ENCODE results near the gene LMTK2.
A peak's percentile ranks its signal among the peaks of the same experiment; 100 is the strongest.

LMTK2 gene

DNA sequence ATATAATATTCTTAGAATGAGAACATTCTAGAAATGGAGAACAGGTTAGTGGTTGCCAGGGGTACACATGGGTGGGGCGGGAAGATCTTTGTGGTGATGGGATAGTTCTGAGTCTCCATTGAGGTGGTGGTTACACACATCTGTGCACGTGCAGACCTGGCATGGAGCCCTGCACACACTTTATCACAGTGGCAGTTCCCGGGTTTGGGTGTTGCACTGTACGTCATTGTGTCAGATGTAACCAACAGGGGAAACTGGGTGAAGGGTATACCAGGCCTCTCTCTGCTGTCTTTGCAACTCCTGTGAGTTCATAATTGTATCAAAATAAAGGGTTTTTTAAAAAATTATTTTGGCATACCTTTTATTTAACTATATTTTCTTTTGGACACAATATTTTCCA is 51.1 kb downstream of the LMTK2 start:
- DNase-seq, result no peak
- H3K9me3 ChIP-seq (ENCODE audit: severe bottlenecking), result no peaks in the 10 kb centered on the region
- H3K36me3 ChIP-seq, result peaks cover 50% of the 10 kb centered on the region
- H3K27ac ChIP-seq, result no peak overlapping the region
- no peaks in the 10 kb centered on the region for H3K27me3 ChIP-seq (ENCODE audit: insufficient read depth, low read depth, severe bottlenecking)
- TF ChIP-seq, protein P1, sequence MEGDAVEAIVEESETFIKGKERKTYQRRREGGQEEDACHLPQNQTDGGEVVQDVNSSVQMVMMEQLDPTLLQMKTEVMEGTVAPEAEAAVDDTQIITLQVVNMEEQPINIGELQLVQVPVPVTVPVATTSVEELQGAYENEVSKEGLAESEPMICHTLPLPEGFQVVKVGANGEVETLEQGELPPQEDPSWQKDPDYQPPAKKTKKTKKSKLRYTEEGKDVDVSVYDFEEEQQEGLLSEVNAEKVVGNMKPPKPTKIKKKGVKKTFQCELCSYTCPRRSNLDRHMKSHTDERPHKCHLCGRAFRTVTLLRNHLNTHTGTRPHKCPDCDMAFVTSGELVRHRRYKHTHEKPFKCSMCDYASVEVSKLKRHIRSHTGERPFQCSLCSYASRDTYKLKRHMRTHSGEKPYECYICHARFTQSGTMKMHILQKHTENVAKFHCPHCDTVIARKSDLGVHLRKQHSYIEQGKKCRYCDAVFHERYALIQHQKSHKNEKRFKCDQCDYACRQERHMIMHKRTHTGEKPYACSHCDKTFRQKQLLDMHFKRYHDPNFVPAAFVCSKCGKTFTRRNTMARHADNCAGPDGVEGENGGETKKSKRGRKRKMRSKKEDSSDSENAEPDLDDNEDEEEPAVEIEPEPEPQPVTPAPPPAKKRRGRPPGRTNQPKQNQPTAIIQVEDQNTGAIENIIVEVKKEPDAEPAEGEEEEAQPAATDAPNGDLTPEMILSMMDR (IDR thresholded peaks at IDR 0.05; ENCODE audit: low read depth, low read length), result no peak
- H3K4me3 ChIP-seq (ENCODE audit: low read depth, low read length), result no peak overlapping the region

DNA sequence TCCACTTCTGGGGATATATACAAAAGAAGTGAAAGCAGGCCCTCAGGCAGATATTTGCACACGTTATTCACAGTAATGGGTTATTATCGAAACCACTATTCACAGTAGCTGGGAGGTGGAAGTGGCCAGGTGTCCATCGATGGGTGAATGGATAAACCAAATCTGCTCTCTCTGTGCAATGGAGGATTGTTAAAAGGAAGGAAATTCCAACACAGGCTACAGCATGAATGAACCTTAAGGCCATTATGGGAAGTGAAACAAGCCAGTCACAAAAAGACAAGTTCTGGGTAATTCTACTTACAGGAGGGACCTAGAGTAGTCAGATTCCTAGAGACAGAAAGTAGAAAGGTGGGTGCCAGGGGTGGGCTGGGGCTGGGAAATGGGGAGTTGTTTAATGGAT is 56.1 kb downstream of the LMTK2 start:
- Histone ChIP-seq H3K9me3 (ENCODE audit: severe bottlenecking) (no peaks in the 10 kb centered on the region), H3K27me3 (ENCODE audit: insufficient read depth, low read depth, severe bottlenecking) (no peaks in the 10 kb centered on the region), H3K4me3 (ENCODE audit: low read depth, low read length) (no peak overlapping the region), H3K36me3 (peaks cover 16% of the 10 kb centered on the region), H3K27ac (no peak overlapping the region)
- no peak for DNase-seq
- TF ChIP-seq, protein P1 (IDR thresholded peaks at IDR 0.05; ENCODE audit: low read depth, low read length), result no peak

DNA sequence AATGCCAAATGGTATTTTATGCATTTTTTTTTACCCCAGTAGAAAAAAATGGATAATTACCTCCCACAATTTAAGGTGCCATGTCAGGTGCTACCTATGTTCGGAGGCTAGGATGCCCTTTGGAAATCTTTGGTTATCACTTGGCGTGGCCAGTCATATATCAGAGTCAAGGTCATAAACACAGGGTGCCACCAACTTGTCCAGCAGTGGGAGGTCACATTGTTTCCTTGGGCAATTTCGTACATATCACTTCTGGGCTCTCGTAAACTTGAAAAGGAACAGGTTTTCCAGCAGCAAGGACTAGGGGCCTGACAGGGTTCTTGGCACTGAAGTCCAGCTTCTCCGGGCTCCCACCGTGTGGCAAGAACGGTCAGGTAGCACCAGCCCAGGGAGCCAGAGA is 56.6 kb downstream of the LMTK2 start:
- Histone ChIP-seq H3K4me3 (ENCODE audit: low read depth, low read length) (no peak overlapping the region), H3K27me3 (ENCODE audit: insufficient read depth, low read depth, severe bottlenecking) (no peaks in the 10 kb centered on the region), H3K36me3 (peaks cover 15% of the 10 kb centered on the region), H3K27ac (no peak overlapping the region), H3K9me3 (ENCODE audit: severe bottlenecking) (no peaks in the 10 kb centered on the region)
- no peak for DNase-seq
- TF ChIP-seq, protein P1 (IDR thresholded peaks at IDR 0.05; ENCODE audit: low read depth, low read length), result no peak

DNA sequence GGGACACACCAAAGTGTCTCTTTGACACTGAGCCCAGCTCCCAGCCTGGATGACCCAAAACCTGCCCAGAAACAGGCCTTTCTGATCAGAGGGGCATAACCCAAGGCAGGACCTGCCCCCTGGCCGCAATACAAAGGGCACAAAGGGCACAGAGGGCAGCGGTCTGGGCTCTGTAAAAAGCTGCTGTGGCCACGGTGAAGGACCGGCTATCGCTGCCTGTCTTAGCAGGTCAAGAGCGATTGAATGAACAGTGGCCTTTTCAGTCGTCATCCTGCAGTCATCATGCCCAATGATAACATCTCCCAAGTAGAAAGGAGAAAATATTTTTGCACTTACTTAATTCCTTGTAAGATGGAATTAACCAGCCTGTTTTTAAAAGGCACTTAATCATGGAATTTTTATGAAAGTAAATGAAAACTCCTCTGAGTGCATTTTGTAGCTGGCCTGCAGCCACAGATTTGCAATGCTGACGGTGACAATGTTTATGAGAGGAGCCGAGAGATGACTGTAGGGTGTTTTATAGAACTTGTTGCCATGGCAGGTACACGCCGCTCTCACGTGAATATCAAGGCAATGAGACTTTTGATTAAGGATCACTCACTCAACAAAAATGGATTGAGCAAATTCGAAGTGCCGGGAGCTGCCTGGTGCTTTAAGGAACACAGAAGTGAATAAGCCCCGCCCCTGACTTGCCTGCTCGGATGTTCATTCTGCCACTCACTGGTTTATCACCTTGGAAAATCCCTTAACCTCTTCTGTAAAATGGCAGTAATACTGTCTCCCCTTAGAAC is 57.2 kb downstream of the LMTK2 start:
- Histone ChIP-seq H3K27ac (no peak overlapping the region), H3K4me3 (ENCODE audit: low read depth, low read length) (no peak overlapping the region), H3K9me3 (ENCODE audit: severe bottlenecking) (no peaks in the 10 kb centered on the region), H3K36me3 (peaks cover 12% of the 10 kb centered on the region), H3K27me3 (ENCODE audit: insufficient read depth, low read depth, severe bottlenecking) (no peaks in the 10 kb centered on the region)
- TF ChIP-seq, protein P1 (IDR thresholded peaks at IDR 0.05; ENCODE audit: low read depth, low read length), result no peak
- no peak for DNase-seq

DNA sequence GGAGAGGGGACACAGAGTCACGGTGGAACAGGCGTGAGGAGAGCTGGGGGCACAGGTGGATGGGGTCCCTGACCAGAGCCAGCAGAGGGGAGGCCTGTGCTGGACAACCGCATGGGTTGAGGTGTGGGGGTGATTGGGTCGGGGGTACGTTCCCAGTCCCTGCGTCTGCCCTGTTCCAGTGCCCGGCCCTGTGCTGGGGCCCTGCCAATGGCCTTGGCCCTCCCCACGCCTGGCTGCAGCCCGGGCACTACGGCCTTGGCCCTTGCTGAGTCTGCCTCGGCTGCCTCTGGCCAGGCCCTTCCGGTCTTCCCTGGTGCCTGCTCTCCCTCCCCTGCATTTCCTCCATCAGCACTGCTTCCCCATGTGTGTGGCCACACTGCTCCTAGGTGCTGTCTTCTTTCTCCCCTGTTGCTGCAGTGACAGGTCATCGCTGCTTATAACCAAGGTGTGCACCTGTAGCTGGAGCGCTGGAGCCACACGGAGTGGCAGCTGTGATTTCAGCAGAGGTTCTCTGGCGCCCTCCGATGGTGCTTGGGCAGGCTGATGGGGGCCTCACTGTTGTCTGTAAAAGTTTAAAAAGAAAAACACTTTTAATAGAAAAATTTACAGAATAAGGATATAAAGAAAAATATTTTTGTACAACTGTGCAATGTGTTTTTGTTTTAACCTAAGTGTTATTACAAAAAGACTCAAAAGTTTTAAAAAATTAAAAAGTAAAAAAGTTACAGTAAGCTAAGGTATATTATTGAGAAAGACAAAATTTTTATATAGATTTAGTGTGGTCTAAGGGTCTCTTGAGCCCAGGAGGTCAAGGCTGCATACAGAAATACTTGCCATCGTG is 59.4 kb downstream of the LMTK2 start:
- TF ChIP-seq, protein P1 (IDR thresholded peaks at IDR 0.05; ENCODE audit: low read depth, low read length), result peak; percentile 70
- no peaks in the 10 kb centered on the region for H3K9me3 ChIP-seq (ENCODE audit: severe bottlenecking)
- H3K27ac ChIP-seq, result no peak overlapping the region
- peak; percentile 65 for DNase-seq
- no peaks in the 10 kb centered on the region for H3K27me3 ChIP-seq (ENCODE audit: insufficient read depth, low read depth, severe bottlenecking)
- no peak overlapping the region for H3K4me3 ChIP-seq (ENCODE audit: low read depth, low read length)
- no peaks in the 10 kb centered on the region; the same call in 1 of the 2 replicates for H3K36me3 ChIP-seq

Measured in WERI-Rb-1 (cell line).